Omental fat pad (tissue), 4 donors: Measurements from ENCODE around the gene PAPSS2. TPM values are rescaled to one million over a fixed set of nuclear protein-coding genes. Genes with fewer than 3 reads are reported as not detected.

ENCODE experiments used
- ATAC-seq: fragments of 150-250 bp; one replicate; pipeline ENCODE4 v1.9.1; 2016; ENCODE audit warnings: mild to moderate bottlenecking, moderate library complexity; ENCODE audit not compliant: low FRiP score
- DNase-seq: peaks from one replicate; pipeline ENCODE4 v3.0.0-alpha.2; 2019; ENCODE audit warnings: low spot score
- CTCF ChIP-seq, 3 donors: fragments of 450-650 bp; IDR thresholded peaks; one replicate each; pipeline ENCODE4 v1.5.1; 2016 to 2017; ENCODE audit warnings: antibody characterized with exemption in 3 of 3, mild to moderate bottlenecking in 3 of 3, moderate library complexity in 2 of 3
- total RNA-seq, 4 donors: library from RNA; depleted of rRNA; stranded (reverse); fragments of >200 nt; gene quantifications; one replicate each; pipeline ENCODE4 v1.1.0, GENCODE V29; 2016

PAPSS2 gene
- total RNA-seq, 4 donors from 2014 or later: 57.1 to 101 (median 67.0) TPM

GRCh38 chr10:87670586-87670985 lies 10.9 kb downstream of the PAPSS2 start:
- TF ChIP-seq CTCF (IDR thresholded peaks at IDR 0.05): no peak
- ATAC-seq: no peak
- no peak for DNase-seq

GRCh38 chr10:87671139-87671815 lies 11.6 kb downstream of the PAPSS2 start:
- no peak for DNase-seq
- ATAC-seq: no peak
- TF ChIP-seq CTCF (IDR thresholded peaks at IDR 0.05): no peak

- no peak for DNase-seq
- no peak for TF ChIP-seq CTCF (IDR thresholded peaks at IDR 0.05)
- ATAC-seq: no peak
These were observed 12.9 kb downstream of the PAPSS2 start for GRCh38 chr10:87672551-87672950.

- DNase-seq (no peak), ATAC-seq (peak; percentile 58)
- no peak for TF ChIP-seq CTCF (IDR thresholded peaks at IDR 0.05)
These were observed 15.3 kb downstream of the PAPSS2 start for GRCh38 chr10:87674943-87675342.

- no peak for ATAC-seq
- no peak for DNase-seq
- TF ChIP-seq CTCF (IDR thresholded peaks at IDR 0.05): no peak
These were observed 16.0 kb downstream of the PAPSS2 start for GRCh38 chr10:87675396-87676376.

GRCh38 chr10:87677595-87677994 lies 17.9 kb downstream of the PAPSS2 start:
- DNase-seq (no peak), ATAC-seq (no peak)
- TF ChIP-seq CTCF (IDR thresholded peaks at IDR 0.05): no peak
